Measurements from ENCODE around the gene PRIM1. TPM values are rescaled to one million over a fixed set of nuclear protein-coding genes. Genes with fewer than 3 reads are reported as not detected.
A peak's percentile ranks its signal among the peaks of the same experiment; 100 is the strongest.

Gene PRIM1
- total and polyA plus RNA-seq, 2 of the 13 experiments (the other 11 are each of a cell fraction or from before 2014, with no cell fraction given), result 30.0 to 47.3 TPM

- TF ChIP-seq MEIS1 (CRISPR knock-in tag; IDR thresholded peaks at IDR 0.05; ENCODE audit: borderline replicate concordance) (0 out of 2 replicates have a peak, but pooled peaks have one; percentile 22), ZMAT3 (CRISPR knock-in tag; conservative IDR thresholded peaks at IDR 0.05) (0 out of 2 replicates have a peak, but pooled peaks have one; percentile 59), PHF5A (CRISPR knock-in tag; IDR thresholded peaks at IDR 0.05; ENCODE audit: low read depth, unreplicated experiment) (no peak), HOXA9 (CRISPR knock-in tag; IDR thresholded peaks at IDR 0.05; ENCODE audit: borderline replicate concordance) (no peak), HNF4A (CRISPR knock-in tag; IDR thresholded peaks at IDR 0.05) (peak; percentile 90), HNF1A (IDR thresholded peaks at IDR 0.05; ENCODE audit: low read depth) (peak; percentile 54), HNF1A (CRISPR knock-in tag; IDR thresholded peaks at IDR 0.05; ENCODE audit: borderline replicate concordance) (peak; percentile 59; the same call in 1 of the 2 replicates), TCF7 (IDR thresholded peaks at IDR 0.05; ENCODE audit: low read depth) (peak; percentile 93), FOXK2 (IDR thresholded peaks at IDR 0.05) (peak; percentile 29; the same call in 1 of the 2 replicates), ZNF710 (CRISPR knock-in tag; IDR thresholded peaks at IDR 0.05; ENCODE audit: borderline replicate concordance) (peak; percentile 94), MLX (CRISPR knock-in tag; IDR thresholded peaks at IDR 0.05) (peak; percentile 95; the same call in 1 of the 2 replicates), BCL6 (CRISPR knock-in tag; IDR thresholded peaks at IDR 0.05) (peak; percentile 89), ZBTB7A (CRISPR knock-in tag; IDR thresholded peaks at IDR 0.05) (no peak), ZNF703 (CRISPR knock-in tag; IDR thresholded peaks at IDR 0.05; ENCODE audit: borderline replicate concordance) (peak; percentile 48; the same call in 1 of the 2 replicates), FOXK1 (CRISPR knock-in tag; IDR thresholded peaks at IDR 0.05; ENCODE audit: borderline replicate concordance, low read depth) (peak; percentile 74), SAP130 (CRISPR knock-in tag; IDR thresholded peaks at IDR 0.05; ENCODE audit: low read depth) (peak; percentile 58; the same call in 1 of the 2 replicates), ZNF513 (CRISPR knock-in tag; conservative IDR thresholded peaks at IDR 0.05) (no peak), NCOA1 (CRISPR knock-in tag; IDR thresholded peaks at IDR 0.05) (no peak), TBX2 (CRISPR knock-in tag; IDR thresholded peaks at IDR 0.05; ENCODE audit: borderline replicate concordance) (peak; percentile 64; the same call in 1 of the 2 replicates), ZBTB37 (CRISPR knock-in tag; IDR thresholded peaks at IDR 0.05) (peak; percentile 98)
Observed at GRCh38 chr12:56759263-56759908, 7.3 kb upstream of the PRIM1 start (continued).
